Measurements from ENCODE around the gene ZNF219.

DNA sequence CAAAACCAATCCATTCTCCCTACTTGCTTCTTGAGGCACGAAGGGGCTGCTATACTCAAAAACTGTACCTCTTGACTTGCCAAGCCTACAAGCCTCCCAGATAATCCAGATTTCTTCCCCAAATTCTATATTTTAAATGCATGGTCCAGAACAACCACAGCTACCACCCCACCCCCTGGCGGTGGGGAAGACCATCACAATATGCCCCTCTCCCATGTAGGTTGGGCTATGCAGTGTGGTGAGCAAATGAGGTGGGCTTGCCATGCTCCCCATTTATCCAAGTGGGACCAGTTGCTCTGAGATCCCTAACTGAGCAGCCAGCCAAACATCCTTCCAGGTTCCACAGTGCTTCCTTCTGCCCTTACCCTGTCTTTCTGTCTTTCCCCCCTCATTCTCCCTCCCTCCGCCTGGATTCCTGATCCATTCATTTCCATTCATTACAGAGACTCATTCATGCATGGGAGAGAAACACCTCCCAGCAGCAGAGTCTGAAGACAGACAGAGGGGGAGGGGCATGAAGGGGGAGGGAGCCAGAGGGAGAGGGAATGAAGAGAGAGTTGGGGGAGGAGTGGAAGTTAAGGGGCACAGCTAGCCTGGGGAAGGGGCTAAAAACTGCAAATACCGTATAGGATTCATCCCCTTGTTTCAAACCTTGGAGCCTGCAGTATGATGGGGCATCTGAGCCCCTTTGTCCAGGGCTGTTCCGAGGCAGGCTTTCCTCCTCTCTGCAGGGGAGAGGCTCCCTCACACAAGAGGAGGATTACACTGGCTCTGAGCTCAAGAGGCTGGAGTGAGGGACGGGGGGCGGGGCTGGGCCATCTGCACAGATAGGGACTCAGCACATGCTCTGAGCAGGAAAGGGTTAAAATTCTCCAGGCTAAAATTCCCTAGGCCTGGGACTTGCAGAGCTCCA, 4.4 kb downstream of the ZNF219 start:
- TF ChIP-seq, protein P1, sequence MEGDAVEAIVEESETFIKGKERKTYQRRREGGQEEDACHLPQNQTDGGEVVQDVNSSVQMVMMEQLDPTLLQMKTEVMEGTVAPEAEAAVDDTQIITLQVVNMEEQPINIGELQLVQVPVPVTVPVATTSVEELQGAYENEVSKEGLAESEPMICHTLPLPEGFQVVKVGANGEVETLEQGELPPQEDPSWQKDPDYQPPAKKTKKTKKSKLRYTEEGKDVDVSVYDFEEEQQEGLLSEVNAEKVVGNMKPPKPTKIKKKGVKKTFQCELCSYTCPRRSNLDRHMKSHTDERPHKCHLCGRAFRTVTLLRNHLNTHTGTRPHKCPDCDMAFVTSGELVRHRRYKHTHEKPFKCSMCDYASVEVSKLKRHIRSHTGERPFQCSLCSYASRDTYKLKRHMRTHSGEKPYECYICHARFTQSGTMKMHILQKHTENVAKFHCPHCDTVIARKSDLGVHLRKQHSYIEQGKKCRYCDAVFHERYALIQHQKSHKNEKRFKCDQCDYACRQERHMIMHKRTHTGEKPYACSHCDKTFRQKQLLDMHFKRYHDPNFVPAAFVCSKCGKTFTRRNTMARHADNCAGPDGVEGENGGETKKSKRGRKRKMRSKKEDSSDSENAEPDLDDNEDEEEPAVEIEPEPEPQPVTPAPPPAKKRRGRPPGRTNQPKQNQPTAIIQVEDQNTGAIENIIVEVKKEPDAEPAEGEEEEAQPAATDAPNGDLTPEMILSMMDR (IDR thresholded peaks at IDR 0.05) = no peak
- no peak for TF ChIP-seq SIN3A (IDR thresholded peaks at IDR 0.05; ENCODE audit: borderline replicate concordance, insufficient read depth, low read depth, low read length)
- TF ChIP-seq, protein P2, sequence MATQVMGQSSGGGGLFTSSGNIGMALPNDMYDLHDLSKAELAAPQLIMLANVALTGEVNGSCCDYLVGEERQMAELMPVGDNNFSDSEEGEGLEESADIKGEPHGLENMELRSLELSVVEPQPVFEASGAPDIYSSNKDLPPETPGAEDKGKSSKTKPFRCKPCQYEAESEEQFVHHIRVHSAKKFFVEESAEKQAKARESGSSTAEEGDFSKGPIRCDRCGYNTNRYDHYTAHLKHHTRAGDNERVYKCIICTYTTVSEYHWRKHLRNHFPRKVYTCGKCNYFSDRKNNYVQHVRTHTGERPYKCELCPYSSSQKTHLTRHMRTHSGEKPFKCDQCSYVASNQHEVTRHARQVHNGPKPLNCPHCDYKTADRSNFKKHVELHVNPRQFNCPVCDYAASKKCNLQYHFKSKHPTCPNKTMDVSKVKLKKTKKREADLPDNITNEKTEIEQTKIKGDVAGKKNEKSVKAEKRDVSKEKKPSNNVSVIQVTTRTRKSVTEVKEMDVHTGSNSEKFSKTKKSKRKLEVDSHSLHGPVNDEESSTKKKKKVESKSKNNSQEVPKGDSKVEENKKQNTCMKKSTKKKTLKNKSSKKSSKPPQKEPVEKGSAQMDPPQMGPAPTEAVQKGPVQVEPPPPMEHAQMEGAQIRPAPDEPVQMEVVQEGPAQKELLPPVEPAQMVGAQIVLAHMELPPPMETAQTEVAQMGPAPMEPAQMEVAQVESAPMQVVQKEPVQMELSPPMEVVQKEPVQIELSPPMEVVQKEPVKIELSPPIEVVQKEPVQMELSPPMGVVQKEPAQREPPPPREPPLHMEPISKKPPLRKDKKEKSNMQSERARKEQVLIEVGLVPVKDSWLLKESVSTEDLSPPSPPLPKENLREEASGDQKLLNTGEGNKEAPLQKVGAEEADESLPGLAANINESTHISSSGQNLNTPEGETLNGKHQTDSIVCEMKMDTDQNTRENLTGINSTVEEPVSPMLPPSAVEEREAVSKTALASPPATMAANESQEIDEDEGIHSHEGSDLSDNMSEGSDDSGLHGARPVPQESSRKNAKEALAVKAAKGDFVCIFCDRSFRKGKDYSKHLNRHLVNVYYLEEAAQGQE (IDR thresholded peaks at IDR 0.05; ENCODE audit: insufficient read depth in 1 of 2, low read depth in 2 of 2, low read length in 1 of 2) = no peak

All from Panc1 (cell line).